Measurements from ENCODE around the gene ANKRD28.

Gene ANKRD28

DNA sequence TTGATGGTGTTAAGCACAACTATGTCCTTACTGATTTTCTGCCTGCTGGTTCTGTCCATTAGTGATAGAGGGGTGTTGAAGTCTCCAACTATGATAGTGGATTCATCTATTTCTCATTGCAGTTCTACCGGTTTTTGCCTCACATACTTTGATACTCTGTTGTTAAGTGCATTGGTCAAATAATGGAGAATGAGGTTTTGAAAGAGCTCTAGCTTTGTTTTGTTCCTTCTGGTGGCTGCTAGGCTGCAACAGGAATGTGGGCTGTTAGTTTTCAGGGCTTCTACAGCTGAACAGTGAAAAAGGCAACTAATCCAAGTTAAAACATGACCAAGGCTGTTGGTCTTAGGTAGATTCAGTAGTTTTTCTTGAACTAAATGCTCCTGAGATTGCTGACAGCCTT lies 133.6 kb downstream of the ANKRD28 start:
- DNase-seq (ENCODE audit: low read depth), result no peak

DNA sequence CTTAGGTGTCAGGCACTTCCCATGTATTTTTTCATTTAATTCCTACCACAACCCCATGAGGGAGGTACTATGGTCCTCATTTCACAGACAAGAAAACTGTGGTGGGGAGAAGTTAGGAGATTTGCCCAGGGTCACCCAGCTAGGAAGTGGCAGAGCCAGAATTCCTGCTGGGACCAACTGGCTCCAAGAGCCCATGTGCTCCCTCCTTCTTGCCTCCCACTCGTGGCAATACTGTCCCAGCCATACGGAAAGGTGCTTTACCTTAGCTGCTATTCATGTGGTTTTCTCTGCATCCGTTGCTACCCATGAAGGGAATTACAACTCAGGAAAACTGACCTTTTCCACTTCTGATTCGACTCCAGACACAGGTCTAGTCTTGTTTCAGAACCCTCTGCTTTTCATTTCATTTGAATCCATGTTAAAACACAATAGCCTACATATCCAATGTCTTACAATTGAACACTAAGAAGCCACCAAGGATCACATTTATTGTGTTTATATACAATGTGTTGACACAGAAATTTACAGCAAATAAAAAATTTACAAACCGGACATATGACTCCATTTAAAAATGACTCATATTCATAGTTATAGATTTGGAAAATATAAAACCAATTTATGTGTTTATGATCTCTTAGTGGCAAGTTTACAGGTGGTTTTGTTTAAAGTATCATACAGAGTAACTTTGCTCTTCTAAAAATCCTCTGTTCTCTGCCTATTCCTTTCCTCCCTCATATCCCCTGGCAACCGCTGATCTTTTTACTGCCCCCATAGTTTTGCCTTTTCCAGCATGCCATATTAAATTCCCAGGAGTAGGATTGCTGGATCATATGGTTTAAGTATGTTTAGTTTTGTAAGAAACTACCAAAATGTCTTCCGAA lies 137.5 kb downstream of the ANKRD28 start:
- no peak for DNase-seq (ENCODE audit: low read depth)

DNA sequence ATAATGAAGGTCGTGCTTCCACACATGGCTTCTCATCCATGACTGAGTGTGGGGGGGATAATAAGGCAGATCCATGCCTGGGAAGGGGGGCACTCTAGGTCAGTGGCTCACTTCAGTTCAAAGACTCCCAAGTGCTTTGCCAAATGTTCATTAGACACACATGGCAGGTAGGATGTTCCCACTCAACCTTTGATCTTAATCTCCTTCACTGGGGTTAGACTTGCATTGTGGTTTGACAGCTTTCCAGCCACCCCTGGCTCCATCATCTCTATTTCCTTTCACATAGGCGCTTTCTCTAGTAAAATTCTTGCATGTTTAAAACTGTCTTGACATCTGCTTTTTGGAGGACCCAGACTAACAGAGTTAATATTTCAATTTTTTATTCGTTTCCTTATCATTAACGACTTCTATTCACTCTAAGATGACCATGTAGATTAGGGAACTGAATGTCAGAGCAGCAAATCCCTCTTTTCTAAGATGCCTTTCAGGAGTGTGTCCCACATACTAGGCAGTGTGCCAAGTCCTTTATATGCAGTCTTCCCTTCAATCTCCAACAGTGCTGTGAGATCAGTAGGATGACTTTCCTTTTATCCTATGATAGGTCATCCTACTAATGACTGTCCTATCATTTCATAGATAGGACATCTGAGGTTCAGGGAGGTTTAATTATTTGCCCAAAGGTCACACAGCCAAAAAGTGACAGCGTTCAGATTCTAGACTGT lies 138.4 kb downstream of the ANKRD28 start:
- DNase-seq (ENCODE audit: low read depth), result no peak

DNA sequence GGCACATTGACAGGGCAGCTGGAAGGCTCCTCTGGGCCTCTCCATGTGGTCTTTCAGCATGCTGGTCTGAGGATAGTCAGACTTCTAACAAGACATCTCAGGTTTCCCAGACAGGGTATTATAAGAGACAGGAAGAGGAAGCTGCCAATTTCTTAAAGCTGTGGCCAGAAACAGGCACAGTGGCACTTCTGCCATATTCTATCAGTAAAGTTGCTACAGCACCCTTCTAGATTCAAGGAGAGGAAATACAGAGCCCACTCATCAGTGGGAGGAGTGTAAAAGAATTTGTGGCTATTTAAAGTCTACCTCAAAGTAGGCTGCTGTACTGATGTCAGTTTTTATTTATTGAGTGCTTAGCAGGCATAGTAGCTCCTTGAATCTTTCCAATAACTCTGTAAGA lies 140.8 kb downstream of the ANKRD28 start:
- DNase-seq (ENCODE audit: low read depth), result no peak

DNA sequence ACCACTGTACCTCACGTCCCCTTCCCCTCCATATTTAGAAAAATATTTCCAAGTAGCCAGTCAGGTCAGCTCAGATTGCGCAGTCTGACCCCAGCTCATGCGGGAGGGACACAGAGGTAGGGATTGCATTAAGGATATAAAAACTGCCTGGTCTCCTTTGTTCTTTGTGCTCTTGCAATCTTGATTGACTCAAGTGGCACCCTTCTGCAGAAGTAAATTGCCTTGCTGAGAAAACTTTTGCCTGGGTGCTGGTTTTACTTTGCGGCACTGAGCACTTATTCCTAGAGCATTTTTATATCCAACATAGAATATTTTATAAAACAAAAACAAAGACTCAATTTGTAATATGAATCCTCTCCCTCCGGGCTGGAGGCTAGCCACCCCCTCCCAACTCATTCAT lies 141.4 kb downstream of the ANKRD28 start:
- DNase-seq (ENCODE audit: low read depth), result no peak

DNA sequence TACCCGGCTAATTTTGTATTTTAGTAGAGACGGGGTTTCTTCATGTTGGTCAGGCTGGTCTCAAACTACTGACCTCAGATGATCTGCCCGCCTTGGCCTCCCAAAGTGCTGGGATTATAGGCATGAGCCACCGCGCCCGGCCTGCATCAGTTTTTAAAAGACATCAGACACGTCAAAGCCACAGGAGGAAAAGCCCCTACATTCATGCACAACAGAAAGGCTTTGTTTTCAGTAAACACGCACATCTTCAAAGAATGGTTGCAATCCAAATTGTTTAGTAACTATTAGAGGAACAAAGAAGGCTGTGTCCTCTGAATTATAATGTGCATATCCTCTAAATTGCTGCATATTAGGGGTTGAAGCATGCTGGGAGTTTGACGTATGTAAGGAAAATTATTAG lies 142.9 kb downstream of the ANKRD28 start:
- DNase-seq (ENCODE audit: low read depth), result no peak

DNA sequence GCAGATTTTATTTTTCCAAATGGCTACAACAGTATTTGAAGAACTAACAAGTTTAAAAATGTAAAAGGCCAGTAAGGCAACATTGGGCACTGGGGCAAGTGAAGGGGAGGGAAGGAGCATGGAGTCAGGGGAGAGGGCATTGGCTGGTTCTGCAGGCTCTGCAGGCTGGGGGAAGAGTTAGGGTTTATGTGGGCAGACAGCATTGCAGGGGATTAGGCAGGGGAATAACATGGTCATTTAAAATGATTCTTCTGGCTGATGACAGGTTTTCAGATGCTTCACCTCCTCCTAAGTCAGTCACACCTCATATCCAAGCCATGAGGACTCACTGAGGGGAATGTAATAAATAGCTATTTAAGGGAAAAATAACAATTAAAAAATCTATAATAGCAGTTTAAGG lies 143.7 kb downstream of the ANKRD28 start:
- no peak for DNase-seq (ENCODE audit: low read depth)

DNA sequence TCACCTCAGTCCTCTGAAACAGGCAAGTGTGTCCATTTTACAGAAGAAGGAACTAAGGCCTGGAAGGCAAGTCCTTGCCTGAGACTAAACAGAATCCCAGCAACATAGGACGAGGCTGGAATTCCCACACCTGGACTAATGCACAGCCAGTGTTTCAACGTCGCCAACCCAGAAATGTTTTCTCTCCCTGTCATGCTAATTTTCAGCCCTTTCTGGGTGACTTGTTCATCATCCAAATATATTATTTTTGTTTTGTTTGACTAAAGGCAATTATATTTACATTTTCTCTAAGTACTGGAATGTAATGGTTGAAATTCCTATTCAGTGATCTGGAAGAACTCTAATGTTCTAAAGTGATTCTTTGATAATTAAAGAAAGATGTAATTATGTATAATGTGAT lies 144.5 kb downstream of the ANKRD28 start:
- DNase-seq (ENCODE audit: low read depth), result no peak

DNA sequence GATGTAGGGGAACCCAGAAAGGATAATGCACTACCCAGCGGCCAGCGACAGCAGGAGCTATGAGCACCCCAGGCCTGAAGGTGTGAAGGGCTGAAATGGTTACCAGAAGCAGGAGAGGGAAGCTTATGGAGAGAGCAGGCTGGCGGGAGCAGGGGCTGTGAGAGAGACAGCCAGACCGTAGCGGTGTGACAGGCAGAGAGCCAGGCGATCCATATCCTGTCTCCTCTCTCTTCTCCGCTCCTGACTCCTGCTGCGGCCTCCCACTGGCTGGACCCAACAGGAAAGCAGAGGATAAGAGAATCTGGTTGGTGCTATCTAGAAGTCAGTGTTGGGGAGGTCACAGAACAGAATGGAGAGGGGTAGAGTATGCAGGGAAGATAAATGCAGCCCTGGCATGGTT lies 146.4 kb downstream of the ANKRD28 start:
- no peak for DNase-seq (ENCODE audit: low read depth)

DNA sequence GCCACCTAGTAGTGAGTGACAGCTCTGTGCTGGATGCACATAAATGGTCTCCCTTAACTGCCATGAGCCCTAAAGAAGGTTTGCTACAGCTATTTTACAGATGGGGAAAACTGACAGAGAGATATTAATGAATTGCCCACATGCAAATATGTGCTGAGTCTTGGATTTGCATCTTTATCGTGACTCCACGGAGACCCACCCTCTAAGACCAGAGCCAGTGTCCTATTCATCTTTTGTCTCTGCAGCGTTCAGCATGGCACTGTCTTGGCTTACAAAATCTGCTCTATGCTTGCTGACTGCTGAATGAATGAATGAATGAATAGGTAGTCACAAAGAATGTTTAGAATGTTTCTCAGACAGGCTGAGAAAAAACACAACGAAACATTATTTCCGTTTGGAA lies 147.9 kb downstream of the ANKRD28 start:
- no peak for DNase-seq (ENCODE audit: low read depth)

DNA sequence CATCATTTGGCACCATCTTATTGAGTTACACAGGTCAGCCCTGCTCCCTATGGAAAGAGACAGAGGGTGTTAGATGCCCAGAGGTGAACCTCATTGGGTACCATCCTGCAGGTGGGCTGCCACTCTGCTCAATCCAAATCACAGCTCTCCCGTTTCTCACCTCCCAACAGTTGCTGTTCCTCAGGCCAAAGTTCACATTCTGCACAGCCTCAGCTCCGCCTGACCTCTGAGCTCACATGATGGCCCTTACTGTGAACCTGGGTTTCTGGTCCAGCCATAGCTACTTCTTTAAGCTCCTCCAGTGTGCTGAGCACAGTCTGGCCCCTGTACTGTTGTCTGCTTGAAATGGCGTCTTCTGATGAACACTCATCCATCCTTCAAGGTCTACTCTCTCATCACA lies 148.4 kb downstream of the ANKRD28 start:
- DNase-seq (ENCODE audit: low read depth), result no peak

DNA sequence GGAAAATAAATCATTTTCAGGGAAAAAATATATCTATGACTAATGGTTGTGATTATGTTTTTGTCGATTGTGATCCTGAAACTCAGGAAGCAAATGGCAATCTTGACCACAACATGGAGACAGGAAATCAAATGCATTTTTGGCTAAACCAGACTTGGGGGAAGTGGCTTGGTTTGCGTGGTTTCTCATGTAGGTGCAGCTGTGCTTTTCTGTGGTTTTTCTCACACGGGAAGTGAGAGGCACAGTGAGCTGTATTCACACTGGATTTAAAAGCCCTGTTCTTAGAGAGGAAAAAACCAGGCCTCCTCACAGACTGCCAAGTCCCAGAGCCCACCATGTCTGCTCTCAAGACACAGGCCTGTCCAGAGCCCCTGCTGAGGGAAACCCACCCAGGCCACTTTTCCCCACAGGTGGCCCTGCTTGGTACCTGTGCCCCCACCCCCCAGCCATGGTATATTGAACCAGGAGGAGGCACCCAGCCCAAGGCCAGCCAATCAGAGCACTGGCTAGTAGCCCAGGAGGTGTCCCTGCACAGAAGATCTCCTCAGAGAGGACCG lies 150.1 kb downstream of the ANKRD28 start:
- DNase-seq (ENCODE audit: low read depth), result peak; percentile 97

DNA sequence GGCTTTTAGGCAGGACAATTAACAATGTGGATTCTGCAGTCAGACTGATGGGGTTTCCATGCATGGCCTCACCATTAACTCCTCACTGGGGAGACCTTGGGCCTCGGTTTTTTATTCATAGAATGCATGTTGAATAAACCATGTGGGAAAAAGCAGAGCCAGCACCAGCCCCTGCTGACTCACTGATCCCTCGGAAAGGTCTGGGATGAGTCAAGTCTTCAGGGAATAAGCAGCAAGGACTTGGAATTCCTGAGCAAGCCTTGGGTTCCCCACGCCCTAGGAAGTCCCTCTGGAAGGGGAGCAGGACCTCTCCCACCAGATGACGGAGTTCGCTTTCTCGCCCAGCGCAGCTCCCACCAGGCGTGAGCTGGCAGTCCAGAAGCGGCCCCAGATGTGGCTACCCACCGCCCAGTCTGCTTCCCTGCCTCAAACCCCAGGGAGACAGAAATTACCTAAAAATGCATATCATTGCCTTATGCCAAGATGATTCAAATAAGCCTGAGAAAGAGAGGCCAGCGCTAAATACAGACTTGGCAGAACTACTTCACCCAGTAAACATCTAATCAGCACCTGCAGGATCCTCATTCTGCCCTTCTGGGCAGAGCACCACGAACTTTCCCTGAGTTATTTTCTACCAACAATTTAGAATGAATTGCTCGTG lies 150.8 kb downstream of the ANKRD28 start:
- DNase-seq (ENCODE audit: low read depth), result peak; percentile 98

DNA sequence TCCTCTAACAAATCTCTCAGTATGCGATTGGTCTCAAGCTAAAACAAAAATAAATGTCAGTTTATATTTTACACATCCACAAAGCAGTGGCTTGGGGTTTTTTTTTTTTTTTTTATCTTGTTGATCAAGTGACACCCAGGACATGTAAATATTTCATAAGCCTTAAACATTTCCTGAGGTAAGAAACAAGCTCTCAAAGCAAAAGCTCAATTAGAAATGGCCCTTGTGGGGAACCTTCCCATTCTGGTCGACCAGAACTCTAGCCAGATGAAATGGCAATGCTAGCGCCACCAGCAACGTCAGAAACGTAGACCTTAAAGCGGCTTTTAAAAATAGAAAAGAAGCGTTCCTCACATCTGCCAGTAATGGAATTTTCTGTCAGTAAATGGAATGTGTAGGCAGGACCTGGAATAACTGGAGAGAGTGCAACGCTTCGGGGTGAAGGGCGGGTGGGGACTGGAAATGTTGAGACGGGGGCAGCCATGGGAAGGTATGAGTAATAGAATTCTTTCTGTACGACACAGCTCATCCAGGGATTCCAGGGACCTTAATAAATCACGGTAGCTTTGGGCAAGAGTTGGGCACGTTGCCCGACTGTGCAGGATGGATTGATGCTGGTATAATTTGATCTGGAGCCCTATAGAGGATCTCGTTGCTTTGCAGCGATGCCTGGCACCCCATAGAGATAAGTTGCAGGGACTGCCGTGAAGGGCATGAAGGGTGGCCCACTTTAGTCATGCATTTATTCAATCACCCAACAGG lies 151.9 kb downstream of the ANKRD28 start:
- DNase-seq (ENCODE audit: low read depth), result peak; percentile 84

DNA sequence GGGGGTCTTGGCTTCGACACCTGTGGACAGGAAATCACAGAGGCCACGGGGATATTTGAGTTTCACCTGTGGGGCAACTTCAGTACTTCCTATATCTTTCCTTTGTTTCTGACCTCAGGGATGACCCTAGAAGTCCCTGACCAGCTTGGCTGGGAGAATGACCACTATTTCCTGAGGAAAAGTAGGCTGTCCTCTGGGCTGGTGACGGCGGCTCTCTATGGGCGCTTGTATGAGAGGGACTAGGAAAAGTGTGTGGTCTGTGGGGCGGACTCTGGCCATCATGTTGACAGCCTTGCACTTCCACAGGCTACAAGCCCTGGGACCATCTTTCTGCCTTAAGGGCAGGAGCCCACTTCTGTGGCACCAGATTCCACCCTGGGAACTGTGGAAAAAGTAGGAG lies 152.5 kb downstream of the ANKRD28 start:
- no peak for DNase-seq (ENCODE audit: low read depth)

DNA sequence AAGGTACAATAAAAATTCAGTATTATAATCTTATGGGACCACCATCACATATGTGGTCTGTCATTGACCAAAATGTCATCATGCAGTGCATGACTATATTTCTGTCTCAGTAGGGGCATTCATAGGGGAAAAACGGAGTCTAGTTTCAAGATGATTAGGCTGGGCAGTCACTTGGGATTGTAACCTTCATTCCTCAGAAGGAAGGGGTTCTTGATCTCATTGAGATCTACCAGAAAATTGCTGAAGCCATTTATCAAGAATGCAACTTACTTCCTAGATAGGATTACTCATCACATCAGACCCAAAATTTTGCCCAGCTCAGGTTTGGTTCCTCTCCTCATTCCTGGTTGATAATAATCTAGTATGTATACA lies 158.9 kb downstream of the ANKRD28 start:
- DNase-seq (ENCODE audit: low read depth), result no peak

DNA sequence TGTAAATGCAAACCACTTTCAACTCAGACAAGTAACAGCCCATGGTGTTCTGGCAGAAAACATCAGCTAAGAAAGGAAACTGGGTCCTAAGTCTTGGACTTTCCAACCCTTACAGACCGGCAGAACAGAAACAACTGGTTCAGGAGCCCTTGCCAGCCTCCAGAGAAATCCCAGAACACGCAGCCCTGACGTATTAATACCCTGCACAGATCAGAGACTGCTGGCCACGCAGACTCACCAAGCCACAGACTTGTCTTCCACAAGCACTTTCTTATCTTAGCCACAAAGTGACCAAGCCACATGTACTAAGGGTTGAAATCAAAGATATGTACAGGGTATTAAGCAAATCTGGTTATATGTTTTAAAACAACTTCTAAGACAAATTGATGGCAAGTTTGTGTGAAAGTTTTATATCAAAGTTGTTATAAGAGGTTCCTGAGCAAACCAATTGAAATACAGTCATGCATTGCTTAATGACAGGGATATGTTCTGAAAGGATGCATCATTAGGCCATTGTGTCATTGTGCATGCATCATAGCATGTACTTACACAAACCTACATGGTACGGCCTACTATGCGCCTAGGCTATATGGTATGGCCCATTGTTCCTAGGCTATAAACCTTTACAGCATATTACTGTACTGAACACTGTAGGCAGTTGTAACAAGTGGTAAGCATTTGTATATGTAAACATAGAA lies 159.4 kb downstream of the ANKRD28 start:
- DNase-seq (ENCODE audit: low read depth), result no peak

DNA sequence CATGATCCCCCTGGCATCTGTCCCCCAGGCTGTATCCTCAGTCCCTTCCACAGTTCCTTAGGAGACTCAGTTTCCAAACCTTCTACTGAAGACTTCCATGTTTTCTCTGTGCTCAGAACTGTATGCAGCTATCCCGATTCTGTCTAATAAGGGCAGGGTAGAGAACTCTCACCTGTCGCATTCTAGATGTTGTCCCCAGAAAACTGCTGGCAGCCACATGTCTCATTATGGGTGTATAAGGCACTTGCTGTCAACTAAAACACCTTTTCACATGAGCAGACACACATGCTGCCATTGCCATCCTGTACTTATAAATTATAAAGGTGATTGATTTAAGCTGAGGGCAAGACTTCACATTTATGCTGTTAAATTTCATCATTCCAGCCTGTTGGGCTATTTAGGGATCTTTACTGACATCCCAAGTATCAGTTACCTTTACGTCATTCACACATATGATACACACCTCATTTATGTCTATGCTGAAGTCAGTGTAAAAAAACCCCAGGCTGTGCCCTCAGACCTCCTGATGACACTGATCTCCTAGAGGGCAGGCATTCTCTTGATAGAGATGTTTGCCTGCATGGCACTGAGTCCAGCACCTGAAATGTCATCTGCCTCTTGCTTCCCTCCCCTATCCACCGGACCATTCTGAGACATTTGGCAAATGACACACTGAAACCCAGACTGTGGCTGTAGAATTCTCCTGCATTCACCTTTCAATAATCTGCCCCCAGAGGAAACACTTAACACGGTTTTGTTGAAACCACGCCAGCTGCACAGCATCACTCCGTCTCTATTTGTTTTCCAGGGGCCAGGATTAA lies 160.4 kb downstream of the ANKRD28 start:
- no peak for DNase-seq (ENCODE audit: low read depth)

DNA sequence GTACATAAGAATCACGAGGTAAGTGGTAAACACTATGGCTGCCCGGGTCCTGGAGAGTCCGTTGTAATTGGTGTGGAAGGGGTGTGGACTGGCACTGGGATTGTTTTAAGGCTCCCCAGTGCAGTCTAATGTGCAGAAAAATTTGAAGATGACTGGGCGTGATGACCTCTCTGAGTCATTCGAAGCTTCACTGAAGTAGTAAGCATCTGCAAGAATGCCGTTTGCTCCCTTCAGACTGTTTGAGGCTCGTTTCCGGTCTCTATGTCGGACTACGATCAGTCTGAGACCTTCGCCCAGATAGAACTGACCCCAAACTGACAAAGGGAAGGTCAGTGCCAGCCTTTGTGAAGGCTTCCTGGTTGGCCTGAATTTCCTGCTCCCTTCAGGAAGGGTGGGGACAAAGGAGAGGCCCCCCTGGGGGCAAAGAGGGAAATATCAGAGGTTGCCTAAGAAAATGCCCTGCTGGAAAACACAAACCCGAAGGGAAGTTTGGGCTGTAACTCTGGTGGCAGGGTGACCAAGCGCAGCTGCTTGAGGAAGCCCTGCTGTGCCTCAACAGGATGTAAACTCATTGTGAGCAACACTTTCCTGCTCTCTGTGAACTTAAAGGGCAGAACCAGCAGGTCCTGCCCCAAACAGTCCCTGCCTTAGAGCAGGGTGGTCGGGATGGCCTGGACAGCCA lies 161.6 kb downstream of the ANKRD28 start:
- DNase-seq (ENCODE audit: low read depth), result peak; percentile 84

DNA sequence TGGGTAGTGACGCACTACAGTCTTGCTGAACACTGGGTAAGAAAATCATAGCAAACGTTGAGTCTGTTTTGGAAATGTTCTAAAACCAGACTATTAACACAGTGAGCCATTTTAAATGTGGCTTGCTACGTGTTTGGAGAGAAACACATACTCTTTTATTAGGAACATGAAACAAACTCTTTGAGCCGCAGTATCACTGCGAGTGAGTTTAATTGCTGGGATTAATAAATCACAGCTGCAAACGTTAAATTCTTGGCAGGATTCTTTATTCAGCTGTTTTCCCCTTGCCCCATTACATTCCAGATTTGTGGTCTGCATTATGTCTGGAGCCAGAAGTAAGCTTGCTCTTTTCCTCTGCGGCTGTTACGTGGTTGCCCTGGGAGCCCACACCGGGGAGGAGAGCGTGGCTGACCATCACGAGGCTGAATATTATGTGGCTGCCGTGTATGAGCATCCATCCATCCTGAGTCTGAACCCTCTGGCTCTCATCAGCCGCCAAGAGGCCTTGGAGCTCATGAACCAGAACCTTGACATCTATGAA lies 162.6 kb downstream of the ANKRD28 start:
- DNase-seq (ENCODE audit: low read depth), result no peak

All from non-pigmented ciliary epithelial cell (primary cell).